ENCODE data around the gene THAP12. TPM values are rescaled to one million over a fixed set of nuclear protein-coding genes. Genes with fewer than 3 reads are reported as not detected.

THAP12 gene
- total RNA-seq, 4 donors from 2014 or later = 13.3 to 35.2 (median 22.9) TPM

DNA sequence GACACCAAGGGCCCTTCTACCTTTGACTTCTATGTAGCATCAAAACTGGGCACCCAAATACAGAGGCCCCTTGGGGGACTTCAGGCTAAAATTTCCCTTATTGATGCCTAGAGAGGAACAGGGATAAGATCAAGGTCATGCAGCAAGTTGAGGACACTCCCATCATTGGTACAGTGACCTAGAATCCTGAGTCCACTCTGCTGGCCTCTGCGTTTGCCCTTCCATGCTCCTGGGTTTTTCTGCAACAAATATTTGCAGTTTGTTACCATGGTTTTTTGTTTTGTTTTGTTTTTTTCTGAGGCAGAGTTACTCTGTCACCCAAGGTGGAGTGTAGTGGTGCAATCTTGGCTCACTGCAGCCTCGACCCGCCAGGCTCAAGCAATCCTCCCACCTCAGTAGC is 64.2 kb downstream of the THAP12 start:
- no peak overlapping the region for H3K27ac ChIP-seq
- DNase-seq = no peak
- no peaks in the 10 kb centered on the region for H3K36me3 ChIP-seq
- H3K4me3 ChIP-seq = no peak overlapping the region
- 80 to 85% methylated on average over 1 to 3 of the region's 3 CpGs for WGBS, 2 donors (ENCODE audit: low coverage in 1 of 2)
- TF ChIP-seq, protein P1, sequence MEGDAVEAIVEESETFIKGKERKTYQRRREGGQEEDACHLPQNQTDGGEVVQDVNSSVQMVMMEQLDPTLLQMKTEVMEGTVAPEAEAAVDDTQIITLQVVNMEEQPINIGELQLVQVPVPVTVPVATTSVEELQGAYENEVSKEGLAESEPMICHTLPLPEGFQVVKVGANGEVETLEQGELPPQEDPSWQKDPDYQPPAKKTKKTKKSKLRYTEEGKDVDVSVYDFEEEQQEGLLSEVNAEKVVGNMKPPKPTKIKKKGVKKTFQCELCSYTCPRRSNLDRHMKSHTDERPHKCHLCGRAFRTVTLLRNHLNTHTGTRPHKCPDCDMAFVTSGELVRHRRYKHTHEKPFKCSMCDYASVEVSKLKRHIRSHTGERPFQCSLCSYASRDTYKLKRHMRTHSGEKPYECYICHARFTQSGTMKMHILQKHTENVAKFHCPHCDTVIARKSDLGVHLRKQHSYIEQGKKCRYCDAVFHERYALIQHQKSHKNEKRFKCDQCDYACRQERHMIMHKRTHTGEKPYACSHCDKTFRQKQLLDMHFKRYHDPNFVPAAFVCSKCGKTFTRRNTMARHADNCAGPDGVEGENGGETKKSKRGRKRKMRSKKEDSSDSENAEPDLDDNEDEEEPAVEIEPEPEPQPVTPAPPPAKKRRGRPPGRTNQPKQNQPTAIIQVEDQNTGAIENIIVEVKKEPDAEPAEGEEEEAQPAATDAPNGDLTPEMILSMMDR (IDR thresholded peaks at IDR 0.05) = no peak
- TF ChIP-seq POLR2AphosphoS5 (IDR thresholded peaks at IDR 0.05) (no peak), POLR2A (IDR thresholded peaks at IDR 0.05) (no peak), EP300 (IDR thresholded peaks at IDR 0.05; ENCODE audit: low read depth) (no peak)
- intact Hi-C loops (cut with DNase I; ENCODE audit: low total_unique reads) = no loop called here
- in situ Hi-C loops (cut with MboI; ENCODE audit: low pct_ligation_motif_present in 1 of 4, low pct_unique_long_range_greater_than_20kb in 1 of 4, low sequenced_read_pairs in 3 of 4) = loop anchor here (5.0 to 25.0 kb wide), 5 partner anchors 102 to 429 kb away; partner anchors contain the start of gene WNT11 (in 1 of the 4)
- H3K27me3 ChIP-seq = peaks cover 19% of the 10 kb centered on the region
- no peaks in the 10 kb centered on the region for H3K9me3 ChIP-seq
- H3K4me1 ChIP-seq = peaks cover 0 to 2% (median 1%) of the 10 kb centered on the region in 4 donors

DNA sequence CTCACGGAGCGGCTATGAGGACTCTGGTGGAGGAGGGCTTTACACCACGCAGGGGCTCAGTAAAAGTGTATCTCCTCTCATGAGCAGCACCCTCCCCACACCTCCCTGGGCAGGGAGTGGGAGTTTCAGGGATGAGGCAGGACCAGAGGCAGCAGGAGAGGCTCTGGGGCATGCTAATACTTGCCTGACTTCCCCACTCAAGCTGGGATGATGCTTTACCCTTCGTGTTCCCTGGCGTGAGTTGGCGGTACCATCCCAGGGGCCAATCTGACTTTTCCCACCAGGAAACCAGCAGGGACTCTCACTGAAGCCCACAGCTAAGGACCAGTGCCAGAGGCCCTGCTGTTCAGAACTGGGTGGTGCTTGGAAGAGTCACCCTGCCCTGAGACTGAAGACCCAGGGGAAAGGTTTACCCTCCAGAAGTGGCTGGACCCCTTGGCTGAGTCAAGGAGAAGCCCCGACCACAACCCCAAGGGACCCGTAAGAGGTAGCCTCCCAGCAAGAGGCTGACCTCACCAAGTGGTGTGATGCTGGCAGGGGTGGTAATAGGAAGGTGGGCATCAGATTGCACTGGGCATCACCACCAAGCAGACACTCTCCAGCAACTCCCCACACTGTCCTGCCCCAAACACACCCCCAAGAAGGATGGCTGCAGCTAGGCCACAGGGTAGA is 65.6 kb downstream of the THAP12 start:
- Histone ChIP-seq H3K27ac (no peak overlapping the region), H3K4me3 (no peak overlapping the region), H3K4me1 (no peaks in the 10 kb centered on the region), H3K36me3 (no peaks in the 10 kb centered on the region), H3K27me3 (peaks cover 5% of the 10 kb centered on the region), H3K9me3 (no peaks in the 10 kb centered on the region)
- TF ChIP-seq, protein P1 (IDR thresholded peaks at IDR 0.05) = no peak
- no peak for TF ChIP-seq POLR2A (IDR thresholded peaks at IDR 0.05)
- TF ChIP-seq EP300 (IDR thresholded peaks at IDR 0.05; ENCODE audit: low read depth) = no peak
- TF ChIP-seq POLR2AphosphoS5 (IDR thresholded peaks at IDR 0.05) = no peak
- in situ Hi-C loops (cut with MboI; ENCODE audit: low pct_ligation_motif_present in 1 of 4, low pct_unique_long_range_greater_than_20kb in 1 of 4, low sequenced_read_pairs in 3 of 4) (loop anchor here (5.0 to 25.0 kb wide), 5 partner anchors 101 to 428 kb away; partner anchors contain the start of gene WNT11 (in 1 of the 4)), intact Hi-C loops (cut with DNase I; ENCODE audit: low total_unique reads) (no loop called here)
- 79 to 100% methylated on average over 2 to 8 of the region's 8 CpGs for WGBS, 2 donors (ENCODE audit: low coverage in 1 of 2)
- DNase-seq = no peak

DNA sequence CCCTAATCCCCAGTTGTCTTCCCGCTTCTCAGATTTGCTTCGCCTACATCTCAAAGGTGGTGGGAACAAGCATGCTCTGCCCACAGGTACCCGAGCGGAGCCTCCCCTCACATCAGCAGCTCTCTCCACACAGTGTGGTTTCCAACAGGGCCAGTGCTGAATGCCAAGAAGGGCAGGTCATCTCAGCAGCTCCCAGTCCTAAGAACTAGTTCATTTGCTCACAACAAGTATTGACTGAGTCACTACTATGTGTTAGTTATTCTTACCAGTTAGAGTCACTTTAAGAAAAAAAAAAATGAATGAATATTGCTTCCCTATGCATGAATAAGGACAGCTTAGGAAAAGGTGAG is 66.2 kb downstream of the THAP12 start:
- no peaks in the 10 kb centered on the region for H3K36me3 ChIP-seq
- H3K27me3 ChIP-seq = no peaks in the 10 kb centered on the region
- no peak overlapping the region for H3K4me3 ChIP-seq
- TF ChIP-seq, protein P1 (IDR thresholded peaks at IDR 0.05) = no peak
- TF ChIP-seq EP300 (IDR thresholded peaks at IDR 0.05; ENCODE audit: low read depth) (no peak), POLR2AphosphoS5 (IDR thresholded peaks at IDR 0.05) (no peak), POLR2A (IDR thresholded peaks at IDR 0.05) (no peak)
- intact Hi-C loops (cut with DNase I; ENCODE audit: low total_unique reads) (no loop called here), in situ Hi-C loops (cut with MboI; ENCODE audit: low pct_ligation_motif_present in 1 of 4, low pct_unique_long_range_greater_than_20kb in 1 of 4, low sequenced_read_pairs in 3 of 4) (loop anchor here (5.0 to 25.0 kb wide), 5 partner anchors 100 to 427 kb away; partner anchors contain the start of gene WNT11 (in 1 of the 4))
- no peak for DNase-seq
- no peak overlapping the region for H3K27ac ChIP-seq
- no peaks in the 10 kb centered on the region for H3K4me1 ChIP-seq
- 91 to 100% methylated on average over 2 to 4 of the region's 4 CpGs for WGBS, 2 donors (ENCODE audit: low coverage in 1 of 2)
- H3K9me3 ChIP-seq = no peaks in the 10 kb centered on the region

DNA sequence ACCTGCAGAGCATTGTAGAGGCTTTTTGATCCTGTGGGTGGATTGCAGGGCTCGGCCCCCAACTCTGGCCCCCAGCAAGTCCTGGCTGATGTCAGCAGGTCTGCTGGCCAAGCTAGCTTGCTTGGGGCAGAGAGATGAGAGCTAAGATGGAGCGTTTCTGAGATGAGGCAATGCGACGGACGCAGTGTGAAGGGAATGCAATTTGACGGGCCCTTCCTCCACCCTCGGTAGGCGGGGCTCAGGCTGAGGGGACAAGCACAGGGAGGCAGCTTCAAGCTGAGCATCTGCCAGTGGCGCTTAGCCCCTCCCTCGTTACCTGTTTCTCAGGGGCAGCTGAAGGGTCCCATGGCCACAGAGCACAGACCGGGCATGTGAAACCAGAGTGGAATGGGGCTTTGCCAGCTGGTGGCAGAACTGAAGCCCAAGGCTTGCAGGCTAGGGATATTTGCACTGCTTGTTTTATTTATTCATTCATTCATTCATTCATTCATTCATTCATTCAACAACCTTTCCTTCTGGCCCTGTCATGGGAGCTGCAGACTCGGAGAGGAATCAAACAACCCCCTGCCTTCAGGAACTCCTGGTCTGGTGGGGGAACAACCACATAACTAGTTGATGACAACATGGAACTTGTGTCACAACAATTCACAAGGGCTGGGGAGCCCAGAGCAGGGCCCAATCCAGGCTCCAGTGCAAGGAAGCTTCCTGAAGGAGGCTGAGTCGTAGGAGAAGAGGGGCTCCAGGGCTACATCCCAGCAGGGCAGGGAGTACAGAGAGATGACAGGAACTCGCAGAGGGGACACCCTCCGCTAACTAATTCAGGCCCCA is 66.8 kb downstream of the THAP12 start:
- Histone ChIP-seq H3K4me1 (no peaks in the 10 kb centered on the region), H3K4me3 (no peak overlapping the region), H3K36me3 (no peaks in the 10 kb centered on the region), H3K27me3 (no peaks in the 10 kb centered on the region), H3K27ac (no peak overlapping the region), H3K9me3 (no peaks in the 10 kb centered on the region)
- in situ Hi-C loops (cut with MboI; ENCODE audit: low pct_ligation_motif_present in 1 of 4, low pct_unique_long_range_greater_than_20kb in 1 of 4, low sequenced_read_pairs in 3 of 4) = loop anchor here in 3 of 4 donors (10.0 to 25.0 kb wide), 4 partner anchors 99 to 427 kb away; partner anchors contain the start of gene WNT11 (in 1 of the 3)
- intact Hi-C loops (cut with DNase I; ENCODE audit: low total_unique reads) = no loop called here
- DNase-seq = no peak
- TF ChIP-seq POLR2AphosphoS5 (IDR thresholded peaks at IDR 0.05) (no peak), POLR2A (IDR thresholded peaks at IDR 0.05) (no peak), EP300 (IDR thresholded peaks at IDR 0.05; ENCODE audit: low read depth) (no peak)
- TF ChIP-seq, protein P1 (IDR thresholded peaks at IDR 0.05) = no peak
- 50 to 68% methylated on average over 5 to 15 of the region's 15 CpGs for WGBS, 2 donors (ENCODE audit: low coverage in 1 of 2)
